ENCODE results near the gene SMIM23.

SMIM23 gene

DNA sequence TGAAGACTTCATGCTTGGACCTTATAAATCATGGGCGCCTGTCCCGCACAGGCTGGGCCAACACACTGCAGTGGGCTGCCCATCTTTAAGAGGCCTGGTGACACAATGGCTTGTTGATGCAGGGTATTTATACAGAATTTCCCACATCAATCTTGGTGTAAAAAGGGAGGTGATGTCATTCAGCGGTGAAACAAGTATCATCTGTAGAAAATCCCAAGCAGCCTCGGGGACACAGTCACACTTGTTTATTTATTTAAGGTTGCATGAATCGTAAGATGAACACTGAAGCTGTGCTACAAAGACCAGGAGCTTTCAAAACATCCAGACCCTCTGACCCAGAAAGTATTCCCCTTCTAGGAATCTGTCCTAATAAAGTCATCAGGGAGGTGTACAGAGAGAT is 40.5 kb downstream of the SMIM23 start:
- H3K27ac ChIP-seq = no peak overlapping the region
- H2AFZ ChIP-seq = no peak overlapping the region
- H3K4me3 ChIP-seq (ENCODE audit: low read depth, low read length) = no peak overlapping the region
- H3K9me3 ChIP-seq (ENCODE audit: control insufficient read depth, low read length) = no peaks in the 10 kb centered on the region
- no peaks in the 10 kb centered on the region for H3K4me1 ChIP-seq
- no peaks in the 10 kb centered on the region for H3K27me3 ChIP-seq (ENCODE audit: control insufficient read depth, insufficient read depth, low read length)
- no peak overlapping the region for H3K9ac ChIP-seq
- no peak overlapping the region for H3K4me2 ChIP-seq (ENCODE audit: low read length)
- no peaks in the 10 kb centered on the region for H3K36me3 ChIP-seq (ENCODE audit: control insufficient read depth, insufficient read depth, low read length)
- TF ChIP-seq, protein P1, sequence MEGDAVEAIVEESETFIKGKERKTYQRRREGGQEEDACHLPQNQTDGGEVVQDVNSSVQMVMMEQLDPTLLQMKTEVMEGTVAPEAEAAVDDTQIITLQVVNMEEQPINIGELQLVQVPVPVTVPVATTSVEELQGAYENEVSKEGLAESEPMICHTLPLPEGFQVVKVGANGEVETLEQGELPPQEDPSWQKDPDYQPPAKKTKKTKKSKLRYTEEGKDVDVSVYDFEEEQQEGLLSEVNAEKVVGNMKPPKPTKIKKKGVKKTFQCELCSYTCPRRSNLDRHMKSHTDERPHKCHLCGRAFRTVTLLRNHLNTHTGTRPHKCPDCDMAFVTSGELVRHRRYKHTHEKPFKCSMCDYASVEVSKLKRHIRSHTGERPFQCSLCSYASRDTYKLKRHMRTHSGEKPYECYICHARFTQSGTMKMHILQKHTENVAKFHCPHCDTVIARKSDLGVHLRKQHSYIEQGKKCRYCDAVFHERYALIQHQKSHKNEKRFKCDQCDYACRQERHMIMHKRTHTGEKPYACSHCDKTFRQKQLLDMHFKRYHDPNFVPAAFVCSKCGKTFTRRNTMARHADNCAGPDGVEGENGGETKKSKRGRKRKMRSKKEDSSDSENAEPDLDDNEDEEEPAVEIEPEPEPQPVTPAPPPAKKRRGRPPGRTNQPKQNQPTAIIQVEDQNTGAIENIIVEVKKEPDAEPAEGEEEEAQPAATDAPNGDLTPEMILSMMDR (IDR thresholded peaks at IDR 0.05) = no peak
- no peaks in the 10 kb centered on the region for H3K79me2 ChIP-seq

DNA sequence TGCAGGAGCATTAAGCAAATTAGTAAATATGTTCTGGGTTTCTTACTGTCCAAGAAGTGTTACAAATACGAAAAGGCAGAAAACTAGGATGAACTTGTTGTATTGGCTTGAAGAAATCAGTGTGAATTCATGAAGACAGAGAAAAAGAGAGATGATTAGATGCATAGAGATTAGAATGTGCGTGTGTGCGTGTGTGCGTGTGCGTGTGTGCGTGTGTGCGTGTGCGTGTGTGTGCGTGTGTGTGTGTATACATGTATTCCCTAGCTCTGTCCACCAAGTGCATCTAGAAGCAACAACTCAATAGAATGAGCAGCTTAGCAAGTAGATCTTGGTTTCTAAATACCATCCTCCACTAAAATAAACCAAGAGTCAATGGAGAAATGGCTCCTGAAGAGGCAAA is 41.5 kb downstream of the SMIM23 start:
- Histone ChIP-seq H3K27me3 (ENCODE audit: control insufficient read depth, insufficient read depth, low read length) (no peaks in the 10 kb centered on the region), H3K27ac (no peak overlapping the region), H3K4me2 (ENCODE audit: low read length) (no peak overlapping the region), H2AFZ (no peak overlapping the region), H3K4me1 (no peaks in the 10 kb centered on the region), H3K79me2 (no peaks in the 10 kb centered on the region), H3K4me3 (ENCODE audit: low read depth, low read length) (no peak overlapping the region), H3K36me3 (ENCODE audit: control insufficient read depth, insufficient read depth, low read length) (no peaks in the 10 kb centered on the region), H3K9me3 (ENCODE audit: control insufficient read depth, low read length) (no peaks in the 10 kb centered on the region), H3K9ac (no peak overlapping the region)
- TF ChIP-seq, protein P1 (IDR thresholded peaks at IDR 0.05) = no peak

DNA sequence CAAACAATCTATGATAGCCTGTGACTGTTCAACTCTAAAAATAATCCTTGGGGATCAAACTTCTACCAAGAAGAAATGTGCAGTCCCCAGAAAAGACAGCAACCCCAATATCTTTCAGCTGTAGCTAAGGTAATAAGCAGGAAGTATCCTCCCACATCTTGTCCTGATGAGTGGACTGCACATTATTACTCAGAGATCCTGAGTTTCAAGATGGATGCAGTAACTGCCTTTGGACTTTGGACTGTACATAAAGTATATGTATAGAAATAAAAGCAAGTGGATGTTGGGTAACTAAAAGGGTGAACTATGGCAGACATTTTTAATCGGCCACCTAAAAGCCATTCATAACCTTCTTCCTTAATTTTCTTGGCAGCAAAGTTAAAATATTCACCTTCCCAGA is 45.1 kb downstream of the SMIM23 start:
- no peaks in the 10 kb centered on the region for H3K79me2 ChIP-seq
- H3K36me3 ChIP-seq (ENCODE audit: control insufficient read depth, insufficient read depth, low read length) = no peaks in the 10 kb centered on the region
- no peak overlapping the region for H3K9ac ChIP-seq
- no peak overlapping the region for H3K4me2 ChIP-seq (ENCODE audit: low read length)
- H3K27me3 ChIP-seq (ENCODE audit: control insufficient read depth, insufficient read depth, low read length) = no peaks in the 10 kb centered on the region
- TF ChIP-seq, protein P1 (IDR thresholded peaks at IDR 0.05) = no peak
- H2AFZ ChIP-seq = no peak overlapping the region
- H3K27ac ChIP-seq = no peak overlapping the region
- H3K4me1 ChIP-seq = no peaks in the 10 kb centered on the region
- no peaks in the 10 kb centered on the region for H3K9me3 ChIP-seq (ENCODE audit: control insufficient read depth, low read length)
- H3K4me3 ChIP-seq (ENCODE audit: low read depth, low read length) = no peak overlapping the region

DNA sequence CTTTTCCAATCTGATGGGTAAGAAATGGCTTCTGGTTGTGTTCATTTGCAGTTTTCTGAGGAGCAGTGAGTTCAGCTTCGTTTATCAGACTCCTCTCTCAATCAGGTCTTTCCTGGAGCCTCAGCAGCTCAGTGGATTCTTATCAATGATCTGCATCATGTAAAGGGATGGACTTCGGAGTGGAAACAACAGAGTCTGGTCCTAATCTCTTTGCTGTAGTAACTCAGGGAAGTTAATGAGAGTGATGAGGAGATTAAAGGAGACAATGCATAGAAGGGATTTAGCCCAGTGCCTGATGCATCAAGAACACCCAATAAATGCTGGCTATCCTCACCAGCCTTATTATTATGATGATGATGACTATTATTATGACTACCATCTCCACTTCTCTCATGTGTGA is 47.2 kb downstream of the SMIM23 start:
- Histone ChIP-seq H2AFZ (no peak overlapping the region), H3K4me3 (ENCODE audit: low read depth, low read length) (no peak overlapping the region), H3K79me2 (no peaks in the 10 kb centered on the region), H3K4me1 (no peaks in the 10 kb centered on the region), H3K27ac (no peak overlapping the region), H3K9me3 (ENCODE audit: control insufficient read depth, low read length) (no peaks in the 10 kb centered on the region), H3K36me3 (ENCODE audit: control insufficient read depth, insufficient read depth, low read length) (no peaks in the 10 kb centered on the region), H3K4me2 (ENCODE audit: low read length) (no peak overlapping the region), H3K27me3 (ENCODE audit: control insufficient read depth, insufficient read depth, low read length) (no peaks in the 10 kb centered on the region), H3K9ac (no peak overlapping the region)
- TF ChIP-seq, protein P1 (IDR thresholded peaks at IDR 0.05) = no peak

DNA sequence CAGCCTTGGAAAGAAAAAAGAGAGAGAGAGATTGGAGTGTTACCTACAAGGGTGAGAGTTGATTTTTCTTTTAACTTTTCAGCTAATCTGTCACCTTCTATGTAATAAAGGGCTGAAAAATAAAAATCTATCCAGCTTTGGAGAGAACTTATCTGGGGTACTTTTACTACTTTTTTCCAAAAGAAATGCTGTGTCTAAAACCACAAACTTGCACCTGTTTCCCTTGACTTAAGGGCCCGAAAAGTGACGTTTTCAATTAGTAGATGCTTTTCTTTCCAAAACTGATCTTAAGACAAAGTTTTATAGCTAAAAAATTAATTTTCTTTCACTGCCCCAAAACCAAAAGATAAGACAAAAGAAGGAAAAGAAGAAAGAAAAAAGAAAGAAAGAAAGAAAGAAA is 48.8 kb downstream of the SMIM23 start:
- no peaks in the 10 kb centered on the region for H3K36me3 ChIP-seq (ENCODE audit: control insufficient read depth, insufficient read depth, low read length)
- H3K27ac ChIP-seq = no peak overlapping the region
- no peaks in the 10 kb centered on the region for H3K4me1 ChIP-seq
- TF ChIP-seq, protein P1 (IDR thresholded peaks at IDR 0.05) = no peak
- H3K4me3 ChIP-seq (ENCODE audit: low read depth, low read length) = no peak overlapping the region
- no peak overlapping the region for H2AFZ ChIP-seq
- H3K9me3 ChIP-seq (ENCODE audit: control insufficient read depth, low read length) = no peaks in the 10 kb centered on the region
- H3K27me3 ChIP-seq (ENCODE audit: control insufficient read depth, insufficient read depth, low read length) = no peaks in the 10 kb centered on the region
- no peak overlapping the region for H3K9ac ChIP-seq
- no peak overlapping the region for H3K4me2 ChIP-seq (ENCODE audit: low read length)
- H3K79me2 ChIP-seq = no peaks in the 10 kb centered on the region

Data from parathyroid adenoma (tissue), 2 donors.